Measurements from ENCODE around the gene HOXB6.

HOXB6 gene

DNA sequence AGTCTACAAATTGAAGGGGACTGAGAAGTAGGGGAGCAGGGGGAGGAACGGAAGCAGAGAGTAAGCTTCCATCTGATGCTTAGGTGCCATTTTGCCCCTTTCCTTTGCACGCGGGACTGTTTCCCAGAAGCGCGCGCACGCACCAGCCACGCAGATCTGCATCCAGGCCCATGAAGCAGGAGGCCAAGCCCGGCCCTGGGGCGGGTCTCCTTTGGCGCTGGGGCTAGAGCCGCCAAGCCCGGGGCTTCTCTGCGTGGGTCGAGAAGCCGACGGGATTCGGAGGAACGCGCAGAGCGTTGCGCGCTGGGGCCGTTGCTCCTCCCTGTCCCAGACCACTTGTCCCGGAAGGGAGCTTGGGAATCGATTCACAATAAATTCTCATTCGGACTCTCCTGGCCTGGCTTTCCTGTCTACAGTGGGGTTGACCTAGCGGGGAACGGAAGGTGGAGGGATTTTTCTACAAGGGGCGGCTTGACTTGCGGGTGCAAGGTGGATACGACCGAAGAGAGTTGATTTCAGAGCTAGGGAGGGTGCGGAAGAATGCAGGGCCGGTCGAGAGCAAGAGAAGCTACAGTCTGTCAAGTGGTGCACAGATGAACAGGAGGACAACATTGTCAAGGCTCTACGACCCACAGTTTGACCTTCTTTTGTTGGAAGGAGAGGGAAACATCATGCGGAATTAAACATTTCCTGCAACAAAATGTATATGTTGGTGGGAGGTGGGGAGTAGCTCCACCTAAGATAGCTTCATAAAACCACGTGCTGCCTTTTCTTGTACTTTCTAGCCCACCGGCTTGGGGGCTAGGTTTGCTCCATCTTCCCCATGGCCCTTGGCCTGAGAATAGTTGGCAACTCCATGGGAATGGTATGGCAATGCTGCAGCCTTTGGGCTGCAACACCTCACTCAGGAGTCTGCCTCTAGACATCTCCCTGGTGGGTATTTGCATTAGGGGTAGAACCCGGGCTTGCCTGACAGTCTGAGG, 16.9 kb upstream of the HOXB6 start:
- DNase-seq: no peak

DNA sequence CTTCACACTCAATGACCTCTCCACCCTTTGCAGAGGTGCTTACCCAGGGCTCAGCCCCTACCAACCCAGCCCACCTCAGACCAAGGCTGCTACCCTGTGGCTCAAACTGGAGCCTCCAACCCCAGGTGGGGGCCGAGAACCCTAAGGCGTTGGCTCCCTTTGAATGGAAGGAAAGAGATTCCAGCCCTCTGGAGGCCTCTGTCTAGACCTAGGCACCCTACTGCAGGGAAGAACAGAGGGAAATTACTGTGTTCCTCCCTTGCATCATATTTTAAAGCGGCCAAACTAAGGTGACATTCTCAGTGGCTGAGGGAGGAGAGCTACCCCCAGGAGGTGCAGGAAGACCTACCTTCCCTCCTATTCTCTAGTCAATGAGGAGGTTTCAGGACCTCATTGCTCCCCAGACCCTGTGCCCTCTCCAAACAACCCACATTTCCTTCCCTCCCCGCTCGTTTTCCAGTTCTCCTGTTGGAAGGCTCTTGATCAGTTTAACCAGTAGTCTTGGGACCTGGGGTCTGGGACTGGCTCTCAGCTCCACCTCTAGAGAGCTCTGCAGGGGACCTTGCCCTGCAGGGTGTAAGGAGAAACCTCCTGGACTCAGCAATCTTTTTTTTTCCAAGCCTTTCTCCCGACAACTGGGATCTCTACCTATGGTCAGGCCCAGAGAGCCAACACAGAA, 15.8 kb upstream of the HOXB6 start:
- DNase-seq: no peak

DNA sequence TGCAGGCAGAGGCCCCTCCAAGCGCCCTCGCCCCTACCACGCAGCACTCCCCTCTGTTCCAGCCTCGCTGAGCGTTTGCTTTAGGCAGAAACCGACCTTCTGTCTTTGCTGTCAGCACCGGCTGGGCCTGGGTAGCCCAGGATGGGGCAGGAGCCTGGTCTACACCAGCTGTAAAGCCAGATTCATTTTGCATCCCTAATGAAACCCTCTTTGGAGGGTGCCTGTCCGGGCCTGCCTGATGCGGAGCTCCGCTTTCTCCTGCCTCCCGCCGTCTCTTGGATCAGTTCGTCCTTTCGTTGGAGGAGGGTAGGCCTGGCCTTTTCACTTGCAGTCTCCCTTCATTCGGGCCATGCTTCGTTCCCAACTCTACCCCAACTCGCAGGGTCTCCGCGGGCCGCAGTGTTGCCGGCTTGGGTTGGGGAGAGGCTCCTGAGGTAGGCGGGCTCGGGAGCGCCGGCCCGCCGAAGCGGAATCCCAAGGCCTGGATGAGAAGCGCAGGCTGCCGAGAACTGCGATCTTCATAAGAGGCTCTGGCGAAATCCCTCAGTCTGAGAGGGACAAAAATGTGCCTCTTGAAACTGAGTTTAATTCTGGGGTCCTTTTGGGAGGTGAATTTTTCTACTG, 15.2 kb upstream of the HOXB6 start:
- DNase-seq: no peak

DNA sequence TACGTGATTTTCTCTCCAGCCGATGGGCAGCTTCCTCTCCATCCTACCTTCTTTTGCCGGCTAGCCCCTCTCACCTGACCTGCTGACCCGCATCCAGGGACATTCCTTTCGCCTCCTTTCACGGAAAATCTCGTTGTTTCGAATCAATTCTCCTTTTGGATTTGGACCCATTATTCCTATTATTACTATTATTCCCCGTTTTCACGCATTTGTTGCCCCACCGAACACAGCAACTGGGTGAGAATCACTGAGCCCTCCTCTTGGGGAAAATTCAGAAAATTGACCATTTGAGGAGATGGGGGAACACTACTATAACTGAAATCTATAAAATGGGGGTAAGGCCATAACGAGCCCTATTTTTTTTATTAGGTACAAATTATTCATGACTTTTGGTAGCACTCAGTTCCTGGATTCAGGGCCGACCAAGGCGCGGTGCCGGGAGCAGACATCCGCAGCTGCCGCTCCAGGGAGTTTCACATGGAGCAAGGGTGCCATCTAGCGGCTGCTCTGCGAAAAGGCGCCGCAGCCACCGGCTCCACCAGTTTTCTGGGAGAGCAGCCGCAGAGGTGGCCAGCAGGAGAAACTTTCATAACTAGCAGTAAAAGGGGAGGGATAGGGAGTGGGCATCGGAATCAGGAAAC, 13.6 kb upstream of the HOXB6 start:
- DNase-seq: no peak

DNA sequence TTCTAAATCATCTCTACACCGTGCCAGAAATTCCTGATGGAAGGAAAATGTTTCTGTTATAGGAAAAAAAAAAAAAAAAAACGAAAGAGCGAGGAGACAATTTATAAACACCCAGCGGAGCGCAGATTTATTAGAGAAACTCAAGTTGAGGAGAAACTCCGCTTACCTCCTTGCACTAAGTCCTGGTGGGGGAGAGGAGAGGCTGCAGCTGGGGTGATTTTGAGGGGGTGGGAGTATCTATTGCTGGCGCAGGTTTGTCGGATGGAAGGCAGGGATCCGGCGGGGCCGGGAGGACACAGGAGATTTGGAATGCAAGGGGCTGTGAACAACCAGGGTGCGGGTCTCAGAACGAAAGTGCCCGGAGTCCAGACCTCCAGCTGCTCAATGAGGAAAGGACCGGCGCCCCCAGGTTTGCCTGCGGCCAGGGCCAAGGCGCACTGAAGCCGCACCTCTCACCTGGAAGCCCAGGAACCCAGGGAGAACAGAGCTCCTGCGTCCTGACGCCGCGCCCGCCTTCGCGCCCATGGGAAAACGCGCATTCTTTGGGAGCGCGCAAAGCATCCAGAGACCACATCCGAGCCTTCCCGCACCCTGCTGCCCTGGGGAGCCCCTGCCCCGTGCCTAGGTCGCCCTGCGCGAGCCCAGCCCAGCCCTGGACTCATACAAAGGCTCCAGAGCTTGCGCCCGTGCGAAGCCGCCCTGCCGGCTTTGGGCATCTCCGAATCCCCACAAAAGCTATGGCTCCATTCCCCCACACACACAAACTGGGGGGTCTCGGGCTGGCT, 12.9 kb upstream of the HOXB6 start:
- DNase-seq: no peak

DNA sequence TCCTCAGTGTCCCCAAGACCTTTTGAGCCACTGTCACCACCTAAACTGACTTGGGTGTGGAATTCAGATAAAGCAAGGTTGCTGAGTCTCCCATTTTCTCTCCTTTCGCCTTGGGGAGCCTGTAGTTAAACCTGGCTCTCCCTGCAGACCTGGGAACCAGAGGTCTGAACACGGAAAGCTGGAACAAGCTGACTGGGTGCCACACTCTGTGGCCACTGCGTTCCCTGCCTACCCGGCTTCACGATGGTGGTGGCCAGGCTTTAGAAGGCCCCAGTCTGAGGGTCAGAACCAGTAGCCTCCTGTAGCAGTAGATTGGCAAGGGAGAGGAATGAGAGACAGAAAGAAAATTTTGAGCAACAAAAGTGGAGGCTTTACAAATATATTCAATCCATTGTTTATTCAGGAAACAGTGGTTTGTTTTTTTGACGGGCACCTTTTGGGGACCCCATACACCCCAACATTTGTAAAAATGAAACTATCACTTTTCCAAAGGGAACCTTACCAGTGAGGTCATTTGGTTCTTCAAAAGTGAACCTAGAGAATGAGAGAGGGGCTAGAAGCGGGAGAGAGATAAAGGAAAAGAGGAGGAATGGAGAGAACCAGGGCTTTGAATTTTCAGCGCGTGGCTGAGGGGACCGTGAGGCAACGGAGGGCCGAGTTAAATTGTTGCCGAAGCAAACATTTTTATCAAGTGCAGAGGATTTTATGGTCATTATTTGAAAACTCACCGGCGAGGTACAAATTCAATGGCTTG, 12.1 kb upstream of the HOXB6 start:
- no peak for DNase-seq

DNA sequence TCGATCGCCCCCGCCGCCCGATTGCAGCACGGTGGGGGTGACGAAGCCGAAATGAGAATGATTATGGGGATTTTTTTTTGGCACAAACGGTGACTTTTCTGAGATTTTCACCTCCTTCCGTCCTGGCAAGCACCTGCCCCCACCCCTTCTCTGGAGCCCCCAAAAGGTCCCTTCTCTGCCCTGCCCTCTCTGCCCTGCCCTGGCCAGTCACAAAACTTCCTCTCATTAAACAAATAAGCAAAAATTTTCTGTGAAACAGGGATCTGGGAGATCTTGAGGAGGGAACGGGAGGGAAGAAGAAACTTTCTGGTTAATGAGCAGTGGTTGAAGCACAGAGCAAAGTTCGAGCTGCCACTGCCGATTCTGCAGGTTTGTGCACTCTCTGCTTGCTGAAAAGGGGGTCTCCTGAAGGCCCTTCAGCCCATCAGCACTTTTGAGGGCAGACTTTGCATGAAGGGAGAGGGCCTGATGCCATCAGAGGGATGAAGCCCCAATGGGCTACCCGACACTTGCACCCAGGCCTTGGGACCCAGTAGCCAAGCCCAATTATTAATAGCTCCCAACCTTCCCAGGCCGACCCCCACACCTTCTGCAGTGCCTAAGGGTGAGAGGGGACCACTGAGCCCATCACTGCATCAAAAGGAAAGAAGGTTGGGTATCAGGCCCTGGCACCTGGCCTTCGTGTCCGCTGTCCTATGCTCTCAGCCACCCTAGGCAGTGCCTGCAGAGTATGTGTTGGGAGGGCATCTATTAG, 11.4 kb upstream of the HOXB6 start:
- DNase-seq: no peak

DNA sequence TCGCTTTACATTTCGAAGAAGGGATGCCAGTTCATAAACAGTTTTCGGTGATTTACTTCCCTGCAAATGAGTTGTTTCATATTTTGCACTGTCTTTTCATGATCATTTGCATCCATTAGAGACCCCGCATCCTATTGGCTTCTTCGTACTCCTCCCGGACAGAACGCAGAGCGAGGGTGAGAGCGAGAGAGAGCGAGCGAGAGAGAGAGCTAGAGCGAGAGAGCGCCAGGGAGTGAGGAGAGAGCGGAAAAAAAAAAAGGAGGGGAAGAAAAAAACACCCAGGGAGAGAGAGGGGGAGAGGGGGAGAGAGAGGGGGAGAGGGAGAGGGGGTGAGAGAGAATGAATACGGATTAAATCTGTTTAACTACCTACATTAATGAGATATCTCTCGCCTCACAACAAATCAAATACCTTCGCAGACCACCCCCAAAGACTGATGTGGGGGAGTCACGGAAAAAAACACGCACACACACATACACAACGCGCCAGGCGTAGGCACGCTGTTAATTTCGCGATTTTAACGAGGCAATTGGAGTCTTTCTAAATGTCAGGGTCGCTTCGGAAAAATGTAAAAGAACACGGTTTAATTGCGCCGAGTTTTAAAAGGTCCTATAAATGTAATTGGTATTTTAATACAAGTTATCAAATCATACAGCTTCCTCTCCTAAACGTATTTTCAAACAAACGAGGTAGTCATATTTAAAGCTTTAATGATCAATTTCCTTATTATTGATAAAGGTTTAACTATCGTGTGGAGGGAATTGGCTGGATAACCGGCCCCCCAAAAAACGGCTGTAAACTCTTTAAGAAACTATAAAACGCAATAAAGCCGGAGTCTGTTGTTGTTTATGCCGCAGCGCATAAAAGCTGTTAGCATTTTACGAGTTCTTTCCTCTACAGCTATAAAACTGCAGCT, 10.5 kb upstream of the HOXB6 start, which contains the start of gene HOXB8:
HOXB8 (minus strand) TSS at position 246 of the 916 bp plus-strand sequence. CDS start 588 bp downstream, outside the sequence.
- no peak for DNase-seq

DNA sequence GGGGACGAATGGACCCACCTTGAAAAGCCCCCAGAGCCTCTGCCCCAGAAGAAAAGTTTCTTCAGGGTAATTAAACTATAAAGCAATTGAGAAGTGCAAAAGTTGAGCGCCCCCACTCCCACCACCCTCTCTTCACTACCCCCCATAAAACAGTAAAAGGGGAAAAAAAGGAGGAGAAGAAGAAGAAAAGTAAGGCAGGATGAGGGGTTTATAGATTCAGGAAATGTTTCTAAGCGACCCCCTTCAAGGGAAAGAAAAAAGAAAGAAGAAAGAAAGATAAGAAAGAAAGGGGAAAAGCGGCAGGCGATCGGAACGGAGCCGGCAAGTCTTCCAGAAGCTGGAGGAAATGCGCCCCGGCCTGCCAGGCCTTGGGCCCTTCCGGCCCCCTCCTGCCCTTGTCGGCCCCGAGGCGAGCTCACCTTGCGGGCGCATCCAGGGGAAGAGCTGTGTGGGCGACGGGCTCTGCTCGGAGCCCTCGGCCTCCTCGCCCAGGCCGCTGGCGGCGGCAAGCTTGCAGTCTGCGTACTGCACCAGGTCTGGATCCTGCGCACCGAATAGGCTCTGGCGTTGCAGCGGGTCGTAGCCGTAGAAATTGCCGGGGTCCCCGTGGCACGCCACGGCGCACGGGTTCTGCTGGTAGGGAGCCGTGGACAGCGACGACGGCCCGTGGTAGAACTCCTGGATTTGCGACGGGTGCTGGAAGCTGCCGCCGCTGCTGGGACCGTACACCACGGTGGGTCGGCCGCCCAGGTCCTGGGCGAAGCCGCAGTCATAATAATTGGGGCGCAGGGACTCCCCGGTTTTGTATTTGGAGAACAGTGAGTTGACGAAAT, 9.3 kb upstream of the HOXB6 start:
- no peak for DNase-seq

DNA sequence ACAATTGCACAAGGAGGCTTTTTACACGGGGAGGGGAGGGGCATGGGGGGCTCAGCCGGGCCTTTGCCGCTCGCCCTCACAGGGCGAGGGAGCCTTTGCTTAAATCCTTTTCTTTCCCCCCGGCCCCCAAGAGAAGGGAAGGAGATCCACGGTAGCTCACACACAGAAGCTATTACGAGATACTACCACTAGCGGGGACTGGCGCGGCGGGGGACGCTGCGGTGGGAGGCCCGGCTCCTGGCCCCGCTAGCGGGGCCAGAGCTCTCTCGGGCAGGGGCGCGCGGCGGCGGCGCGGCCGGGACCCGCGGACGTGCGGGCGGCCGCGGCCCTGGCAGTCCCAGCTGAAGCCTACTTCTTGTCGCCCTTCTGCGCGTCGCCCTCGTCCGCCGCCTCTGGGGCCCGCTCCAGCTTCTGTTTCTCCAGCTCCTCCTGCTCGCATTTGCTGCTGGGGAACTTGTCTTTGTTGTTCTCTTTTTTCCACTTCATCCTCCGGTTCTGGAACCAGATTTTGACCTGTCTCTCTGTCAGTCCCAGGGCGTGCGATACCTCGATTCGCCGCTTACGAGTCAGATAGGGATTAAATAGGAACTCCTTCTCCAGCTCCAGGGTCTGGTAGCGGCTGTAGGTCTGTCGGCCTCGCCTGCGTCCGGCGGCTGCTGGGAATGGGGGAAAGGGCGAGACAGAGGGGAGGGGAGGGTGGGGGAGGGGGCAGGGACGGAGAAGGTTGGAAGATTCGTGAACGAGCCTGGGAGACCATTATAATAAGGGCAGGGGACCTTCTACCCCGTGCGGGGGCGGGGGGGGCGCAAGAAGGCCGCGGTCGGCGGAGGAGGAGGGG, 8.3 kb upstream of the HOXB6 start:
- no peak for DNase-seq

DNA sequence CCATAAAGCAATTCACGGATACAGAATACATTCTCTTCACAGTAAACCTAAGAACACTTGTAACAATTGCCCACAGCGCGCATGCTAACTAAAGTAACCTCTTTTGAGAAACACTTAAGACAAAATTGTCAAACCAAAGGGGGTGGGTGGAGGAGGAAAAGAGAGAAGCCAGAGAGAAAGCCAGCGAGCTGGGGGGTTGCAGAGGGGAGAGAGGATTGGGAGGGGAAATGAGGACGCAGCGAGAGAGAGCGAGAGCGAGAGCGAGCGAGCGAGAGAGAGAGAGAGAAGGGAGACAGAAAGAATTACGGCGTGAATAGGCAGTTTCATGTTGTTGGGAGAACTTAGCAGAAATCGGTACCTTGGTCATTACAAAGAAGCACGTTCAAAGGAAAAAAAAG, 7.7 kb upstream of the HOXB6 start:
- no peak for DNase-seq

DNA sequence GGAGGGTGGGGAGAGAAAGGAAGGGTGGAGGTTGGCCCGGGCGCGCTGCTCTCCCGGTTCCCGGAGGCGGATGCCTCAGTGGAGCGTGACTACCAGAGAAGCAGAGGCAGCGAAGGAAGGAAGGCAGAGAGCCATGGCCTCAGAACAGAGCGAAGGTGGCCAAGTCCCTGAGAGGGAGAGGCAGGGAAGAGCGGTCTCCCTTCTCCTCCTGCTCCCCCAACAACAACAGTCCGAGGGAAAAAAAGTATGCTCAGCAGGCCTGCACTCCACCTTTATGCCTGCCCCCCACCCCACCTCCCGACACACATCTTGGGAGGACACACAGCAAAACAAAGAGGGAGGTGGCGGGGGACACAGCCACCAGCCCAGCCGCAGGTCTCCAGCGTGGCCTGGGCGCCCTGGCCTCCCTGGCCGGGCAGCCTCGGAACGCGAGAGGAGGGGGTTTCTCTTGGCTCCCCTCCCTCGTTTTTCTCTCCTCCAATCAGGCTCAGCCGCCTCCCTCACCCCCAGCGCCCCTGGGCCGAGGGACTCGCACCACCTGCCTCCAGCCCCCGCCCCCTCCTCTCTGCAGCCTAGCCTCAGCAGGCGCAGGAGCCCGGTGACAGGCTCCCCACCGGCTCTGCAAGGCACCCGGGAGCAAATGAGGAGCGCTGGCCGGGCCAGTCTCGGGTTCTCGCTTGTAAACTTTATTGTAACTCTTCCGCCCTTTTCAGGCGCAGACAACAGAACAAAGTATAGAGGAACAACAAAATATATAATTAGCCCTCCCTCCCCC, 7.1 kb upstream of the HOXB6 start:
- DNase-seq: peak in 1 of 2 experiments; percentile 89

DNA sequence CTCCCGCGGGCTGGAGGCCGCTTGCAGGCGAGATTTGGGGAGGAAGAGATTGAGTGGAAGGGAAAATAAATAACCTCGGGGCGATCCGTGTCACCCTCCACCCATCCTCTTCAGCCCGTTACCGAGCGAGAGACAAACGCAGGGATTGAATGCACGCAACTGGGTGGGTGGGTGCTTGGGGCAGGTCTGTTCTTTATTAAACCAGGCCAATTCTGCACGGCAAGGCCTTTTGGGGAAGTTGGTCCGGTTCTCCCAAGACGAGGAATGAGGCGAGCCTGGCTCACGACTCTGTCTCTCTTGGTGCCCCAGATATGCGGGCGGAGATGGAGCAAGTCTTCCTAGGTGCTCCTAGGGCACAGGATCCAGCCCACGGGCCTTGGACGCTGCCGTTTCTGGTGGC, 6.4 kb upstream of the HOXB6 start:
- DNase-seq: no peak

DNA sequence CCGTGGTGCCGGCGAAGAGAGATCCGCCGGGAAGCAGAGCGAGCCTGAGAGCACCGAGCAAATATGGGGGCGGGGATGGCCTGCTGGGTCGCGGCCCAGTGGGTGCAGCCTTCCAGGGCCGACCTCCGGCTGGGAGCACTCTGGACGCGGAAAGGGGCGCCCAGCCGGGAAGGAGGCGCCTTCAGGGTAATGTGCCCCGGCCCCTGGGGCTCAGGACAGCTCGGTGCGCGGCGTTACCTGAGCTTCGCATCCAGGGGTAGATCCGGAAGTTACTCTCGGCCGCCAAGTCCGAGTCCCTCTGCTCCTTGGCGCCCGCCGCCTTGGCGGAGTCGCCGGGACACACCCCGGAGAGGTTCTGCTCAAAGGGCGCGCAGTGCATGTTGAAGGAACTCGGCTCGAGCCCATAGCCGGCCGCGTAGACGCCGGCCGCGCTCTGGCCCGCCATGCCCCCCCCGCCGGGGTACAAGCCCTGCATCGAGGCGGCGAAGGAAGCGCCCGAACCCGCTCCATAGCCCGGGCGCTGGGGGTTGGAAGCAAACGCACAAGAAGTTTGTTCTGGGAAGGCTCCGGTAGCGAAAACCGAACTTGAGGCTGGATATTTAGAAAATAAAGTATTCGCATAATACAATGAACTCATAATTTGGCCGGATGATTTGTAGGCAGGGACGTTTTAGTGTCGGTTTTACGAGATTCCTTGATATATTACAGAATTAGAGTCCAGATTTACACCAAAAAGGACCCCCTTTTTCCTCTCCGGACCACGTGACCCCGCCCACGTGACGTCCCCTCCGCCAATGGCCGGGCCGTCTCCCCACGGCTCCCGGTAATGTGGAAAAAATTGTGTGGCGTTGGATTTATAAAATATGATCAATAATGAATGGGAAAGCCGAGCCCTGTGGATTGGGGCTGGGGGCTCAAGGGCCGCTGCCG, 5.8 kb upstream of the HOXB6 start, which contains the start of gene HOXB7:
HOXB7 (minus strand) TSS at position 736 of the 930 bp plus-strand sequence; CDS start at position 637, 99 bp downstream.
- DNase-seq: no peak

DNA sequence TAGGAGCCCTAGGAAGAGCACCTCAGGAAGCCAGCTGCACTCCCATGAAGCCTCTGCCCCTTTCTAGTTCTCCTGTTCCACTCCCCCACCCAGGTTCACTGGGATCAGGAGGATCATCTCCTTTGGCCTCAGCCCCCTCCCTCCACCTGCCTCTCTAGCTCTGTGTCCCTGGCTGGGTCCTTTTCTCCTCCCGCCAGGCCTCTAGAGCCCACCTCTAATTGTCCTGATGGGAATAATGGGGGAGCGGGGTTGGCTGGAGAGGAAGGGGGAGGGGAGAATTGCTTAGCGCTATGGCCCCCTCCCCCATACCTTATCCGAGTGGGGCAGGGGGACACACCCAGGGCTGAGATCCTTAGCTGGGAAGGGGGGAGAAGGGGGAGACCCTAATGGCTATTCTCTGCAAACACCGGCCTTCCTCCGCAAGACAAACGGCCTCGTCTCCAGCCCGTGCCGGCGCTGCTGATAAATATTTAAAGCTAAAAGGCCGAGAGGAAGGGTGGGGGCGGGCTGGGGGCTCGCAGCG, 5.0 kb upstream of the HOXB6 start:
- DNase-seq: no peak

All from NCI-H187 (cell line).